IMR-90 (cell line): ENCODE results near the gene SCYGR7. TPM values are rescaled to one million over a fixed set of nuclear protein-coding genes. Genes with fewer than 3 reads are reported as not detected.

Experiments used
- ATAC-seq: fragments of 200-7000 bp; cut with Tn5 transposase; 2 replicates; pipeline ENCODE4 v1.9.1; 2020; ENCODE audit warnings: low read depth, mild to moderate bottlenecking, moderate library complexity
- BruUV-seq: library from RNA; stranded (reverse); fragments of 400-500 nt; replicated peaks from 2 replicates; lab custom pipeline; 2021; lab: Mats Ljungman, UMichigan
- CTCF ChIA-PET: fragments of 300-600 bp; formaldehyde crosslinking; extraction: SDS; loops from one replicate; lab custom pipeline; 2021; ENCODE audit warnings: antibody characterized with exemption; lab: Yijun Ruan, JAX
- POLR2A ChIA-PET: fragments of 300-600 bp; sonication (Branson Sonifier 250); formaldehyde crosslinking; loops from one replicate; lab custom pipeline; 2022; ENCODE audit warnings: antibody characterized with exemption; ENCODE audit not compliant: unreplicated experiment; lab: Charles Lee
- DNase-seq: peaks from one replicate; pipeline ENCODE4 v3.0.0; 2013
- H2AFZ ChIP-seq: replicated peaks from 2 replicates; pipeline ENCODE3; 2013; ENCODE audit warnings: low read length, mild to moderate bottlenecking; ENCODE audit not compliant: poor library complexity
- H2AK5ac ChIP-seq: 2 replicates; pipeline ENCODE4 v1.6.1; 2013; ENCODE audit warnings: low read depth, low read length, inconsistent platforms
- H2AK9ac ChIP-seq: replicated peaks from 2 replicates; pipeline ENCODE3; 2013; ENCODE audit warnings: mild to moderate bottlenecking, low read depth, low read length, moderate library complexity; ENCODE audit not compliant: poor library complexity
- H2BK120ac ChIP-seq: 2 replicates; pipeline ENCODE4 v1.6.1; 2013; ENCODE audit warnings: low read depth, low read length, inconsistent platforms
- H2BK15ac ChIP-seq: 3 replicates; pipeline ENCODE4 v1.6.1; 2013; ENCODE audit warnings: low read depth, low read length, inconsistent platforms
- H2BK20ac ChIP-seq: 2 replicates; pipeline ENCODE4 v1.6.1; 2013; ENCODE audit warnings: low read depth, mild to moderate bottlenecking, inconsistent platforms, low read length, moderate library complexity
- H2BK5ac ChIP-seq: 2 replicates; pipeline ENCODE4 v1.6.1; 2013; ENCODE audit warnings: mild to moderate bottlenecking, low read depth, low read length, inconsistent platforms; ENCODE audit not compliant: poor library complexity, severe bottlenecking
- H3K14ac ChIP-seq: replicated peaks from 2 replicates; pipeline ENCODE4 v1.6.1; 2013; ENCODE audit warnings: low read depth, low read length, inconsistent platforms
- H3K18ac ChIP-seq: 2 replicates; pipeline ENCODE4 v1.6.1; 2013; ENCODE audit warnings: low read depth, low read length, control low read depth
- H3K23ac ChIP-seq: 2 replicates; pipeline ENCODE4 v1.6.1; 2013; ENCODE audit warnings: low read depth, low read length, inconsistent platforms
- H3K27ac ChIP-seq: 2 replicates; pipeline ENCODE4 v1.5.1; 2013; ENCODE audit warnings: mild to moderate bottlenecking, control low read depth, low read length; ENCODE audit not compliant: insufficient read depth
- H3K27me3 ChIP-seq: 2 replicates; pipeline ENCODE4 v1.6.1; 2013; ENCODE audit warnings: low read length; ENCODE audit not compliant: control insufficient read depth, insufficient read depth
- H3K36me3 ChIP-seq: 2 replicates; pipeline ENCODE4 v1.6.1; 2013; ENCODE audit warnings: low read length, mixed read lengths; ENCODE audit not compliant: control insufficient read depth, insufficient read depth
- H3K4ac ChIP-seq: 2 replicates; pipeline ENCODE4 v1.6.1; 2013; ENCODE audit warnings: low read depth, low read length, inconsistent platforms
- H3K4me1 ChIP-seq: 2 replicates; pipeline ENCODE4 v1.6.1; 2013; ENCODE audit warnings: low read length, mixed read lengths; ENCODE audit not compliant: control insufficient read depth, insufficient read depth
- H3K4me2 ChIP-seq: 2 replicates; pipeline ENCODE4 v1.6.1; 2013; ENCODE audit warnings: low read depth, mild to moderate bottlenecking, control low read depth, low read length, moderate library complexity
- H3K4me3 ChIP-seq: 2 replicates; pipeline ENCODE4 v1.5.1; 2013; ENCODE audit warnings: low read depth, mild to moderate bottlenecking, control low read depth, low read length, moderate library complexity; ENCODE audit not compliant: insufficient read depth
- H3K56ac ChIP-seq: 2 replicates; pipeline ENCODE4 v1.6.1; 2013; ENCODE audit warnings: low read length, inconsistent platforms; ENCODE audit not compliant: insufficient read depth; ENCODE audit errors: extremely low read depth
- H3K79me1 ChIP-seq, 2 experiments: 2 replicates each; pipeline ENCODE4 v1.6.1; 2013; ENCODE audit warnings: low read length in 2 of 2, inconsistent platforms in 1 of 2, low read depth in 1 of 2
- H3K9ac ChIP-seq: 2 replicates; pipeline ENCODE4 v1.6.1; 2013; ENCODE audit warnings: low read depth, low read length, control low read depth
- H3K9me1 ChIP-seq: 2 replicates; pipeline ENCODE4 v1.6.1; 2013; ENCODE audit warnings: low read length, inconsistent platforms; ENCODE audit not compliant: insufficient read depth
- H3K9me3 ChIP-seq: 2 replicates; pipeline ENCODE4 v1.6.1; 2013; ENCODE audit warnings: low read length; ENCODE audit not compliant: control insufficient read depth, insufficient read depth
- H4K20me1 ChIP-seq: 2 replicates; pipeline ENCODE4 v1.6.1; 2013; ENCODE audit warnings: low read length, inconsistent platforms; ENCODE audit not compliant: insufficient read depth
- H4K5ac ChIP-seq: 2 replicates; pipeline ENCODE4 v1.6.1; 2013; ENCODE audit warnings: mild to moderate bottlenecking, low read depth, low read length, control low read depth
- H4K8ac ChIP-seq, 2 experiments: 2 replicates each; pipeline ENCODE4 v1.6.1; 2013; ENCODE audit warnings: low read depth in 2 of 2, low read length in 2 of 2, control low read depth in 1 of 2, inconsistent platforms in 1 of 2
- H4K91ac ChIP-seq: 2 replicates; pipeline ENCODE4 v1.6.1; 2013; ENCODE audit warnings: low read depth, low read length, inconsistent platforms; ENCODE audit not compliant: insufficient read depth
- CHD1 ChIP-seq: IDR thresholded peaks from 2 replicates; pipeline ENCODE4 v1.6.1; 2012; ENCODE audit warnings: low read depth, low read length, improper control_type of control experiment
- FOS ChIP-seq: fragments of 150-350 bp; IDR thresholded peaks from 2 replicates; pipeline ENCODE4 v1.6.1; 2016; ENCODE audit warnings: low read depth, low read length
- MAZ ChIP-seq: IDR thresholded peaks from 2 replicates; pipeline ENCODE4 v1.6.1; 2012; ENCODE audit warnings: low read depth, mild to moderate bottlenecking, low read length, improper control_type of control experiment, moderate library complexity, borderline replicate concordance
- RCOR1 ChIP-seq: IDR thresholded peaks from 2 replicates; pipeline ENCODE4 v1.6.1; 2012; ENCODE audit warnings: mild to moderate bottlenecking, low read length, improper control_type of control experiment; ENCODE audit not compliant: insufficient replicate concordance
- WGBS, 2 experiments: methylation state at CpG; one replicate each; pipeline versions ENCODE4 v1.1.5 to v1.1.7; 2013; ENCODE audit warnings: missing lambda C conversion rate in 2 of 2; ENCODE audit not compliant: insufficient read length in 1 of 2; ENCODE audit errors: extremely low coverage in 2 of 2; 5-methylcytosine and 5-hydroxymethylcytosine counted together
- dilution Hi-C: fragments of 300-500 bp; cut with HindIII; formaldehyde crosslinking; loops from one replicate; pipeline ENCODE4 v1.14.3; 2018; ENCODE audit warnings: low sequenced_read_pairs; ENCODE audit not compliant: unreplicated experiment
- in situ Hi-C: fragments of 300-500 bp; cut with MboI; formaldehyde crosslinking; loops from 3 replicates; pipeline ENCODE4 v1.14.3; 2019; ENCODE audit warnings: low sequenced_read_pairs, inconsistent platforms, mixed read lengths
- intact Hi-C: fragments of 100-400 bp; cut with micrococcal nuclease; formaldehyde crosslinking; loops from 2 replicates; pipeline ENCODE4 v1.10.0; 2022
- polyA plus RNA-seq, 3 experiments: library from polyadenylated mRNA; depleted of rRNA; stranded (reverse); fragments of >200 nt; gene quantifications; 2 replicates each; pipeline ENCODE4 v1.2.3, GENCODE V29; 2012; ENCODE audit warnings: low replicate concordance in 1 of 3
- total RNA-seq: library from RNA; depleted of rRNA; stranded (reverse); fragments of >200 nt; gene quantifications from 2 replicates; pipeline ENCODE4 v1.2.3, GENCODE V29; 2012
- TF ChIP-seq, protein P1 (sequence below): fragments of 150-350 bp; IDR thresholded peaks from 2 replicates; pipeline ENCODE4 v1.6.1; 2016; ENCODE audit warnings: low read depth, mild to moderate bottlenecking, low read length, moderate library complexity, borderline replicate concordance
- TF ChIP-seq, protein P2 (sequence below): fragments of 150-350 bp; IDR thresholded peaks from 2 replicates; pipeline ENCODE4 v1.6.1; 2017; ENCODE audit warnings: mild to moderate bottlenecking, antibody characterized with exemption, low read length, low read depth

SCYGR7 gene
- total and polyA plus RNA-seq, 2 of the 4 experiments (the other 2 are of a cell fraction): not detected

DNA sequence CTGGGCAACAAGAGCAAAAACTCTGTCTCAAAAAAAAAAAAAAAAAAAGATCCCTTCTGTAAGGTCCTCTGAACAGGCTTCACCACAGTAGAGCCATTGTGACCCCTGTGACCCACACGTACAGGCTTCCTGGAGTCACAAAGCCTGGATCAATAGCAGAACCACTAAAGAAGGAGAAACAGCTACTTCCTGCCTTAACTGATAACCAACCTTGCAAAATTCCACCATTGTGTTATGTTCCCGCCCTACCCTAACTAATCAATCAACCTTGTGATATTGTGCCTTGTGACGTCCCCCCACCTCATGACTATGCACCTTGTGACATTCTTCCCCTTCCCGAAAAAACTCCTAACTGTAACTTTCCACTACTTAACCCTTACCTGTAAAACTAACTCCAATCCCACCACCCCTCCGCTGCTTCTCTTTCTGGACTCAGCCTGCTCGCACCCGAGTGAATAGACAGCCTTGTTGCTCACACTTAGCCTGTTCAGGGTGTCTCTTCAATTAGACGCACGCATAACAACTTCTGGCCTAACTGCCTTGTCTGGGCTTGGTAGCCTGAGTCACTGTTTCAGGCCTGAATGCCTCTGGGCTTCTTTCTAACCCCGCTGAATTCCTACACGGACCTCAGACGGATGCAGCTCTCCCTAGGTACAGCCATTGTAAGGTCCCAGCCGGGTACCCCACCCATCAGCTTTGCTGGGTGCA lies 31.4 kb downstream of the SCYGR7 start:
- no peak overlapping the region for H3K23ac ChIP-seq
- POLR2A ChIA-PET: no interaction called here
- no peak overlapping the region for H2BK20ac ChIP-seq
- no TSS peak for BruUV-seq
- H2BK120ac ChIP-seq: no peak overlapping the region
- H3K27me3 ChIP-seq: no peaks in the 10 kb centered on the region
- no peaks in the 10 kb centered on the region for H3K4me1 ChIP-seq
- H3K9me3 ChIP-seq: no peaks in the 10 kb centered on the region
- H2AK9ac ChIP-seq: no peak overlapping the region
- no peak overlapping the region for H3K9ac ChIP-seq
- H3K36me3 ChIP-seq: no peaks in the 10 kb centered on the region
- no peak overlapping the region for H4K91ac ChIP-seq
- H2BK15ac ChIP-seq: no peak overlapping the region
- intact Hi-C loops: no loop called here
- no peak overlapping the region for H4K5ac ChIP-seq
- in situ Hi-C loops: loop anchor here (10.0 kb wide), 2 partner anchors 285 to 625 kb away; partner anchors contain the start of gene AGFG1
- no peak overlapping the region for H3K4ac ChIP-seq
- no peak overlapping the region for H3K4me3 ChIP-seq
- no peak overlapping the region for H2BK5ac ChIP-seq
- no peak overlapping the region for H2AK5ac ChIP-seq
- no peak overlapping the region for H3K56ac ChIP-seq
- dilution Hi-C loops: no loop called here
- WGBS, 2 experiments: 61 to 100% methylated on average over 2 to 8 of the region's 13 CpGs
- no peak for DNase-seq
- H3K4me2 ChIP-seq: no peak overlapping the region
- no peak overlapping the region for H4K8ac ChIP-seq
- TF ChIP-seq, protein P1, sequence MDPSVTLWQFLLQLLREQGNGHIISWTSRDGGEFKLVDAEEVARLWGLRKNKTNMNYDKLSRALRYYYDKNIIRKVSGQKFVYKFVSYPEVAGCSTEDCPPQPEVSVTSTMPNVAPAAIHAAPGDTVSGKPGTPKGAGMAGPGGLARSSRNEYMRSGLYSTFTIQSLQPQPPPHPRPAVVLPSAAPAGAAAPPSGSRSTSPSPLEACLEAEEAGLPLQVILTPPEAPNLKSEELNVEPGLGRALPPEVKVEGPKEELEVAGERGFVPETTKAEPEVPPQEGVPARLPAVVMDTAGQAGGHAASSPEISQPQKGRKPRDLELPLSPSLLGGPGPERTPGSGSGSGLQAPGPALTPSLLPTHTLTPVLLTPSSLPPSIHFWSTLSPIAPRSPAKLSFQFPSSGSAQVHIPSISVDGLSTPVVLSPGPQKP: no peak
- TF ChIP-seq RCOR1 (no peak), CHD1 (no peak), MAZ (no peak), FOS (no peak)
- TF ChIP-seq, protein P2, sequence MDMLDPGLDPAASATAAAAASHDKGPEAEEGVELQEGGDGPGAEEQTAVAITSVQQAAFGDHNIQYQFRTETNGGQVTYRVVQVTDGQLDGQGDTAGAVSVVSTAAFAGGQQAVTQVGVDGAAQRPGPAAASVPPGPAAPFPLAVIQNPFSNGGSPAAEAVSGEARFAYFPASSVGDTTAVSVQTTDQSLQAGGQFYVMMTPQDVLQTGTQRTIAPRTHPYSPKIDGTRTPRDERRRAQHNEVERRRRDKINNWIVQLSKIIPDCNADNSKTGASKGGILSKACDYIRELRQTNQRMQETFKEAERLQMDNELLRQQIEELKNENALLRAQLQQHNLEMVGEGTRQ: no peak
- H3K27ac ChIP-seq: no peak overlapping the region
- H2AFZ ChIP-seq: no peak overlapping the region
- H3K14ac ChIP-seq: no peak overlapping the region
- no peaks in the 10 kb centered on the region for H4K20me1 ChIP-seq
- no peaks in the 10 kb centered on the region for H3K9me1 ChIP-seq
- no peak for ATAC-seq
- no peaks in the 10 kb centered on the region for H3K79me1 ChIP-seq
- no peak overlapping the region for H3K18ac ChIP-seq
- CTCF ChIA-PET: no interaction called here
